Left forelimb (tissue), 1 donor: ENCODE results near the gene ACBD6.

Source experiments
- DNase-seq: peaks from one replicate; pipeline ENCODE4 v3.0.0-alpha.2; 2018; ENCODE audit warnings: low spot score

The ACBD6 gene

GRCh38 chr1:180370597-180370996 lies 131.8 kb downstream of the ACBD6 start:
- no peak for DNase-seq

GRCh38 chr1:180370188-180370587 lies 132.2 kb downstream of the ACBD6 start:
- DNase-seq, result no peak

- DNase-seq, result no peak
Measured at GRCh38 chr1:180369061-180369460, 133.3 kb downstream of the ACBD6 start.

GRCh38 chr1:180366371-180367068 lies 135.9 kb downstream of the ACBD6 start:
- no peak for DNase-seq

- no peak for DNase-seq
Measured at GRCh38 chr1:180365039-180365438, 137.3 kb downstream of the ACBD6 start.

- no peak for DNase-seq
Measured at GRCh38 chr1:180363246-180363995, 139.0 kb downstream of the ACBD6 start.

GRCh38 chr1:180360333-180361075 lies 141.9 kb downstream of the ACBD6 start:
- DNase-seq, result no peak

- DNase-seq, result no peak
Measured at GRCh38 chr1:180358649-180359048, 143.7 kb downstream of the ACBD6 start.

- no peak for DNase-seq
Measured at GRCh38 chr1:180353945-180354344, 148.4 kb downstream of the ACBD6 start.

- DNase-seq, result no peak
Measured at GRCh38 chr1:180352588-180352987, 149.8 kb downstream of the ACBD6 start.

GRCh38 chr1:180352021-180352420 lies 150.4 kb downstream of the ACBD6 start:
- no peak for DNase-seq

- no peak for DNase-seq
Measured at GRCh38 chr1:180345148-180345547, 157.2 kb downstream of the ACBD6 start.

GRCh38 chr1:180343921-180344769 lies 158.2 kb downstream of the ACBD6 start:
- no peak for DNase-seq

- DNase-seq, result no peak
Measured at GRCh38 chr1:180327089-180327488, 175.3 kb downstream of the ACBD6 start.

- DNase-seq, result no peak
Measured at GRCh38 chr1:180312926-180313325, 189.5 kb downstream of the ACBD6 start.

- no peak for DNase-seq
Measured at GRCh38 chr1:180311011-180311730, 191.2 kb downstream of the ACBD6 start.

- no peak for DNase-seq
Measured at GRCh38 chr1:180310095-180310494, 192.3 kb downstream of the ACBD6 start.

- no peak for DNase-seq
Measured at GRCh38 chr1:180309338-180309737, 193.0 kb downstream of the ACBD6 start.

- DNase-seq, result no peak
Measured at GRCh38 chr1:180301135-180301742, 201.1 kb downstream of the ACBD6 start.

GRCh38 chr1:180299479-180300221 lies 202.7 kb downstream of the ACBD6 start:
- no peak for DNase-seq
